Hepatocyte (in vitro differentiated cells): ENCODE results near the gene BAZ1B. TPM values are rescaled to one million over a fixed set of nuclear protein-coding genes. Genes with fewer than 3 reads are reported as not detected.

Experiments used
- DNase-seq: peaks from one replicate; pipeline ENCODE4 v3.0.0-alpha.2; 2016; ENCODE audit warnings: low spot score
- H2AFZ ChIP-seq: fragments of 200-600 bp; sonication (generic); 2 replicates; pipeline ENCODE4 v1.6.0; 2016; ENCODE audit warnings: antibody characterized with exemption, mild to moderate bottlenecking
- H3K27ac ChIP-seq: fragments of 200-600 bp; sonication (generic); 2 replicates; pipeline ENCODE4 v1.5.1; 2016; ENCODE audit warnings: mild to moderate bottlenecking
- H3K27me3 ChIP-seq: fragments of 200-600 bp; sonication (generic); 2 replicates; pipeline ENCODE4 v1.6.1; 2016
- H3K36me3 ChIP-seq: fragments of 200-600 bp; sonication (generic); replicated peaks from 2 replicates; pipeline ENCODE4 v1.5.1; 2016; ENCODE audit warnings: low read depth; ENCODE audit not compliant: insufficient read depth
- H3K4me1 ChIP-seq: fragments of 200-600 bp; sonication (generic); 2 replicates; pipeline ENCODE4 v1.5.1; 2016; ENCODE audit warnings: mild to moderate bottlenecking, moderate library complexity; ENCODE audit not compliant: insufficient read depth
- H3K4me2 ChIP-seq: fragments of 200-600 bp; sonication (generic); 2 replicates; pipeline ENCODE4 v1.6.0; 2016
- H3K4me3 ChIP-seq: fragments of 200-600 bp; sonication (generic); 2 replicates; pipeline ENCODE4 v1.5.1; 2016; ENCODE audit warnings: mild to moderate bottlenecking
- H3K79me2 ChIP-seq: fragments of 200-600 bp; sonication (generic); 2 replicates; pipeline ENCODE4 v1.6.0; 2017; ENCODE audit warnings: mild to moderate bottlenecking
- H3K9me2 ChIP-seq: fragments of 200-600 bp; sonication (generic); replicated peaks from 2 replicates; pipeline ENCODE4 v1.6.0; 2017; ENCODE audit warnings: mild to moderate bottlenecking; ENCODE audit not compliant: insufficient read depth
- H3K9me3 ChIP-seq: fragments of 200-600 bp; sonication (generic); 2 replicates; pipeline ENCODE4 v1.5.1; 2016; ENCODE audit warnings: low read depth, mild to moderate bottlenecking
- H4K20me1 ChIP-seq: fragments of 200-600 bp; sonication (generic); 2 replicates; pipeline ENCODE4 v1.6.0; 2016; ENCODE audit warnings: mild to moderate bottlenecking; ENCODE audit not compliant: insufficient read depth, poor library complexity, severe bottlenecking
- EZH2 ChIP-seq: fragments of 200-600 bp; sonication (generic); IDR thresholded peaks from 2 replicates; pipeline ENCODE4 v1.6.1; 2016; ENCODE audit warnings: antibody characterized with exemption, mild to moderate bottlenecking, borderline replicate concordance
- EZH2phosphoT487 ChIP-seq: fragments of 200-600 bp; sonication (generic); IDR thresholded peaks from one replicate; pipeline ENCODE4 v1.6.1; 2018; ENCODE audit warnings: antibody characterized with exemption, mild to moderate bottlenecking, low read depth, moderate library complexity; ENCODE audit not compliant: unreplicated experiment, severe bottlenecking
- WGBS: methylation state at CpG from one replicate; pipeline ENCODE4 v1.1.6; 2016; ENCODE audit warnings: low lambda C conversion rate; ENCODE audit errors: missing lambda C conversion rate; 5-methylcytosine and 5-hydroxymethylcytosine counted together
- polyA plus RNA-seq: library from polyadenylated mRNA; unstranded; fragments of >200 nt; fragmentation: Nextera tagmentation; extraction: Ambion mirVana; gene quantifications from 2 replicates; pipeline ENCODE4 v1.2.1, GENCODE V29; 2016
- small RNA-seq: library from RNA; depleted of rRNA; stranded (forward); fragments of <200 nt; gene quantifications from one replicate; pipeline ENCODE3, GENCODE V24; 2014
- total RNA-seq: library from RNA; depleted of rRNA; stranded (reverse); fragments of >200 nt; gene quantifications from 2 replicates; pipeline ENCODE4 v1.2.3, GENCODE V29; 2014
- TF ChIP-seq, protein P1 (sequence below): fragments of 200-600 bp; sonication (generic); IDR thresholded peaks from 2 replicates; pipeline ENCODE4 v1.5.1; 2016; ENCODE audit warnings: antibody characterized with exemption, mild to moderate bottlenecking; ENCODE audit not compliant: poor library complexity

Gene BAZ1B
- total and polyA plus RNA-seq, 2 experiments from 2014 or later = 16.7 to 44.7 TPM

DNA sequence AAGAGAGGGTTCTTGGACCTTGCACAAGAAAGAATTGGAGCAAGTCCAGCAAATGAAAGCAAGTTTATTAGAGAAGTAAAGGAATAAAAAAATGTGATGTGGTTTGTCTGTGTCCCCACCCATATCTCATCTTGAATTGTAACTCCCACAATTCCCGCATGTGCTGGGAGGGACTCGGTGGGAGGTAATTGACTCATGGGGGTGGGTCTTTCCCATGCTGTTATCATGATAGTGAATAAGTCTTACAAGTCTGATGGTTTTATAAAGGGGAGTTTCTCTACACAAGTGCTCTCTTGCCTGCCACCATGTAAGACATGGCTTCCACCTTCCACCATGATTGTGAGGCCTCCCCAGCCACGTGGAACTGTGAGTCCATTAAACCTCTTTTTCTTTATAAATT, 127.7 kb downstream of the BAZ1B start:
- Histone ChIP-seq H4K20me1 (no peaks in the 10 kb centered on the region), H3K4me1 (no peaks in the 10 kb centered on the region), H3K27ac (no peak overlapping the region), H3K36me3 (no peaks in the 10 kb centered on the region), H2AFZ (no peak overlapping the region), H3K9me3 (no peaks in the 10 kb centered on the region), H3K4me3 (no peak overlapping the region), H3K9me2 (no peaks in the 10 kb centered on the region), H3K27me3 (no peaks in the 10 kb centered on the region), H3K4me2 (no peak overlapping the region), H3K79me2 (no peaks in the 10 kb centered on the region)
- TF ChIP-seq, protein P1, sequence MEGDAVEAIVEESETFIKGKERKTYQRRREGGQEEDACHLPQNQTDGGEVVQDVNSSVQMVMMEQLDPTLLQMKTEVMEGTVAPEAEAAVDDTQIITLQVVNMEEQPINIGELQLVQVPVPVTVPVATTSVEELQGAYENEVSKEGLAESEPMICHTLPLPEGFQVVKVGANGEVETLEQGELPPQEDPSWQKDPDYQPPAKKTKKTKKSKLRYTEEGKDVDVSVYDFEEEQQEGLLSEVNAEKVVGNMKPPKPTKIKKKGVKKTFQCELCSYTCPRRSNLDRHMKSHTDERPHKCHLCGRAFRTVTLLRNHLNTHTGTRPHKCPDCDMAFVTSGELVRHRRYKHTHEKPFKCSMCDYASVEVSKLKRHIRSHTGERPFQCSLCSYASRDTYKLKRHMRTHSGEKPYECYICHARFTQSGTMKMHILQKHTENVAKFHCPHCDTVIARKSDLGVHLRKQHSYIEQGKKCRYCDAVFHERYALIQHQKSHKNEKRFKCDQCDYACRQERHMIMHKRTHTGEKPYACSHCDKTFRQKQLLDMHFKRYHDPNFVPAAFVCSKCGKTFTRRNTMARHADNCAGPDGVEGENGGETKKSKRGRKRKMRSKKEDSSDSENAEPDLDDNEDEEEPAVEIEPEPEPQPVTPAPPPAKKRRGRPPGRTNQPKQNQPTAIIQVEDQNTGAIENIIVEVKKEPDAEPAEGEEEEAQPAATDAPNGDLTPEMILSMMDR = no peak
- TF ChIP-seq EZH2 (no peak), EZH2phosphoT487 (no peak)
- 73% methylated on average over 3 of the region's 3 CpGs for WGBS
- DNase-seq = no peak

DNA sequence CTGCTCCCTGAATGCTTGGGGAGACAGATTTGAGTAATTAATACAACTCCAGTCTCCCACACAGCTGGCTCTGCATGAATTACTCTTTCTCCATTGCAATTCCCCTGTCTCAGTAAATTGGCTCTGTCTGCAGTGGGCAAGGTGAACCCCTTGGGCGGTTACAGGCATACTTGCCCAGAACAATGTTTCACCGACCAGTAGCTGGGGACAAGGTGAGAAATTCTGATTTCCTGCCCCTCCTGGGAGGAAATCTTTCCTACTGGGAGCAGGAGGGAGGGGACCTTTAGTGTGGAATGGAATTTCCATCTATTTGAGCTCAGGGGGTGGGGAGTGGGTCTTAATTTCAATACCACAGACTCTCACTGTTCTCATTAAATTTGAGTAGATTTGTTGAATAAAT, 130.7 kb downstream of the BAZ1B start:
- Histone ChIP-seq H3K4me3 (no peak overlapping the region), H3K9me3 (peaks cover 5% of the 10 kb centered on the region), H3K4me1 (no peaks in the 10 kb centered on the region), H3K36me3 (no peaks in the 10 kb centered on the region), H4K20me1 (no peaks in the 10 kb centered on the region), H3K9me2 (no peaks in the 10 kb centered on the region), H3K27me3 (no peaks in the 10 kb centered on the region), H3K79me2 (no peaks in the 10 kb centered on the region), H2AFZ (no peak overlapping the region), H3K4me2 (no peak overlapping the region), H3K27ac (no peak overlapping the region)
- 36% methylated on average over 2 of the region's 2 CpGs for WGBS
- TF ChIP-seq, protein P1 = no peak
- TF ChIP-seq EZH2phosphoT487 (no peak), EZH2 (no peak)
- DNase-seq = no peak

Small RNA genes lying within 50 kb of the gene (small RNA-seq; reads per million reads assigned to genes)
- not detected for gene RF00019
- gene RNU6-1198P = not detected

Other genes starting within 250 kb of the BAZ1B start
- gene NSUN5, start 213.5 kb downstream of the BAZ1B start, total RNA-seq = 20.5 and 22.6 TPM in 2 replicates
- 30.6 and 33.1 TPM in 2 replicates for gene NSUN5, start 213.5 kb downstream of the BAZ1B start, polyA plus RNA-seq
- gene TRIM50, start 194.2 kb downstream of the BAZ1B start, total RNA-seq = 7.5 and 9.8 TPM in 2 replicates
- gene TRIM50, start 194.2 kb downstream of the BAZ1B start, polyA plus RNA-seq = 9.0 and 10.8 TPM in 2 replicates
- gene FKBP6, start 194.1 kb downstream of the BAZ1B start, total RNA-seq = 0.12 TPM in 1 of 2 replicates, not detected in the other
- gene FKBP6, start 194.1 kb downstream of the BAZ1B start, polyA plus RNA-seq = 0.17 TPM in 1 of 2 replicates, not detected in the other
- 0.70 and 1.2 TPM in 2 replicates for gene FZD9, start 88.5 kb downstream of the BAZ1B start, total RNA-seq
- gene FZD9, start 88.5 kb downstream of the BAZ1B start, polyA plus RNA-seq = 2.5 and 2.8 TPM in 2 replicates
- gene BCL7B, start 35.4 kb upstream of the BAZ1B start, total RNA-seq = 34.5 and 44.7 TPM in 2 replicates
- gene BCL7B, start 35.4 kb upstream of the BAZ1B start, polyA plus RNA-seq = 54.0 and 60.3 TPM in 2 replicates
- gene TBL2, start 56.3 kb upstream of the BAZ1B start, total RNA-seq = 72.8 and 73.6 TPM in 2 replicates
- gene TBL2, start 56.3 kb upstream of the BAZ1B start, polyA plus RNA-seq = 55.5 and 62.1 TPM in 2 replicates
- 20.9 and 21.7 TPM in 2 replicates for gene MLXIPL, start 102.2 kb upstream of the BAZ1B start, total RNA-seq
- gene MLXIPL, start 102.2 kb upstream of the BAZ1B start, polyA plus RNA-seq = 45.5 and 46.7 TPM in 2 replicates
- gene VPS37D, start 145.5 kb upstream of the BAZ1B start, total RNA-seq = 4.3 and 5.6 TPM in 2 replicates
- gene VPS37D, start 145.5 kb upstream of the BAZ1B start, polyA plus RNA-seq = 7.5 and 9.5 TPM in 2 replicates
- gene DNAJC30, start 161.2 kb upstream of the BAZ1B start, total RNA-seq = 3.0 and 4.7 TPM in 2 replicates
- gene DNAJC30, start 161.2 kb upstream of the BAZ1B start, polyA plus RNA-seq = 13.9 and 15.3 TPM in 2 replicates
- 35.9 and 44.3 TPM in 2 replicates for gene BUD23, start 161.3 kb upstream of the BAZ1B start, total RNA-seq
- gene BUD23, start 161.3 kb upstream of the BAZ1B start, polyA plus RNA-seq = 112 and 131 TPM in 2 replicates
- 22.8 and 23.7 TPM in 2 replicates for gene STX1A, start 197.4 kb upstream of the BAZ1B start, total RNA-seq
- gene STX1A, start 197.4 kb upstream of the BAZ1B start, polyA plus RNA-seq = 27.1 and 39.2 TPM in 2 replicates
- 30.7 and 33.0 TPM in 2 replicates for gene ABHD11, start 216.5 kb upstream of the BAZ1B start, total RNA-seq
- 90.9 and 110 TPM in 2 replicates for gene ABHD11, start 216.5 kb upstream of the BAZ1B start, polyA plus RNA-seq
- 53.7 and 60.7 TPM in 2 replicates for gene CLDN3, start 248.0 kb upstream of the BAZ1B start, total RNA-seq
- gene CLDN3, start 248.0 kb upstream of the BAZ1B start, polyA plus RNA-seq = 125 and 142 TPM in 2 replicates